ENCODE results near the gene WDR93. TPM values are rescaled to one million over a fixed set of nuclear protein-coding genes. Genes with fewer than 3 reads are reported as not detected.

WDR93 gene
- polyA plus RNA-seq (2012; ENCODE audit: low read depth, missing spikeins) = 0.04 TPM

GRCh38 chr15:89690276-89691218 is at the start of gene WDR93, which contains the start of gene PEX11A:
Gene WDR93 (plus strand): TSS chr15:89690811. CDS start chr15:89701747, 10,936 bp downstream.
Gene PEX11A (minus strand): TSS chr15:89690754. CDS start chr15:89690632, 122 bp downstream.
- FAIRE-seq (peak; percentile 94), DNase-seq (ENCODE audit: insufficient read length, low spot score) (peak; percentile 76)
- TF ChIP-seq POU2F2 (IDR thresholded peaks at IDR 0.05; ENCODE audit: low read depth, low read length) (no peak), POLR2AphosphoS5 (IDR thresholded peaks at IDR 0.05; ENCODE audit: low read depth, low read length) (no peak), PAX5 (IDR thresholded peaks at IDR 0.05; ENCODE audit: insufficient read depth, low read length, severe bottlenecking) (no peak), POLR2A (IDR thresholded peaks at IDR 0.05; ENCODE audit: low read depth, low read length) (no peak), SPI1 (IDR thresholded peaks at IDR 0.05; ENCODE audit: low read depth, low read length) (no peak), TAF1 (IDR thresholded peaks at IDR 0.05; ENCODE audit: low read depth, low read length) (no peak)

GRCh38 chr15:89641053-89641452 is 49.6 kb upstream of the WDR93 start:
- TF ChIP-seq POLR2AphosphoS5 (IDR thresholded peaks at IDR 0.05; ENCODE audit: low read depth, low read length) = no peak
- TF ChIP-seq POU2F2 (IDR thresholded peaks at IDR 0.05; ENCODE audit: low read depth, low read length) = no peak
- TF ChIP-seq TAF1 (IDR thresholded peaks at IDR 0.05; ENCODE audit: low read depth, low read length) = no peak
- no peak for TF ChIP-seq SPI1 (IDR thresholded peaks at IDR 0.05; ENCODE audit: low read depth, low read length)
- TF ChIP-seq POLR2A (IDR thresholded peaks at IDR 0.05; ENCODE audit: low read depth, low read length) = no peak
- TF ChIP-seq PAX5 (IDR thresholded peaks at IDR 0.05; ENCODE audit: insufficient read depth, low read length, severe bottlenecking) = no peak
- no peak for FAIRE-seq
- DNase-seq (ENCODE audit: insufficient read length, low spot score) = no peak

GRCh38 chr15:89642106-89642505 is 48.5 kb upstream of the WDR93 start:
- TF ChIP-seq POLR2AphosphoS5 (IDR thresholded peaks at IDR 0.05; ENCODE audit: low read depth, low read length) (no peak), PAX5 (IDR thresholded peaks at IDR 0.05; ENCODE audit: insufficient read depth, low read length, severe bottlenecking) (no peak), TAF1 (IDR thresholded peaks at IDR 0.05; ENCODE audit: low read depth, low read length) (no peak), POU2F2 (IDR thresholded peaks at IDR 0.05; ENCODE audit: low read depth, low read length) (no peak)
- DNase-seq (ENCODE audit: insufficient read length, low spot score) (no peak), FAIRE-seq (no peak)

- FAIRE-seq (no peak), DNase-seq (ENCODE audit: insufficient read length, low spot score) (no peak)
- TF ChIP-seq POLR2AphosphoS5 (IDR thresholded peaks at IDR 0.05; ENCODE audit: low read depth, low read length) = no peak
- no peak for TF ChIP-seq SPI1 (IDR thresholded peaks at IDR 0.05; ENCODE audit: low read depth, low read length)
- TF ChIP-seq POLR2A (IDR thresholded peaks at IDR 0.05; ENCODE audit: low read depth, low read length) = no peak
- no peak for TF ChIP-seq POU2F2 (IDR thresholded peaks at IDR 0.05; ENCODE audit: low read depth, low read length)
- no peak for TF ChIP-seq PAX5 (IDR thresholded peaks at IDR 0.05; ENCODE audit: insufficient read depth, low read length, severe bottlenecking)
- no peak for TF ChIP-seq TAF1 (IDR thresholded peaks at IDR 0.05; ENCODE audit: low read depth, low read length)
Observed at GRCh38 chr15:89645680-89646079, 44.9 kb upstream of the WDR93 start.

- DNase-seq (ENCODE audit: insufficient read length, low spot score) (no peak), FAIRE-seq (no peak)
- TF ChIP-seq POLR2AphosphoS5 (IDR thresholded peaks at IDR 0.05; ENCODE audit: low read depth, low read length) = no peak
- no peak for TF ChIP-seq POU2F2 (IDR thresholded peaks at IDR 0.05; ENCODE audit: low read depth, low read length)
- no peak for TF ChIP-seq SPI1 (IDR thresholded peaks at IDR 0.05; ENCODE audit: low read depth, low read length)
- TF ChIP-seq PAX5 (IDR thresholded peaks at IDR 0.05; ENCODE audit: insufficient read depth, low read length, severe bottlenecking) = no peak
- no peak for TF ChIP-seq POLR2A (IDR thresholded peaks at IDR 0.05; ENCODE audit: low read depth, low read length)
- no peak for TF ChIP-seq TAF1 (IDR thresholded peaks at IDR 0.05; ENCODE audit: low read depth, low read length)
Observed at GRCh38 chr15:89646416-89647141, 44.0 kb upstream of the WDR93 start.

GRCh38 chr15:89647191-89647851 is 43.3 kb upstream of the WDR93 start:
- DNase-seq (ENCODE audit: insufficient read length, low spot score) (peak; percentile 89), FAIRE-seq (peak; percentile 89)
- TF ChIP-seq POLR2AphosphoS5 (IDR thresholded peaks at IDR 0.05; ENCODE audit: low read depth, low read length) (no peak), SPI1 (IDR thresholded peaks at IDR 0.05; ENCODE audit: low read depth, low read length) (no peak), POU2F2 (IDR thresholded peaks at IDR 0.05; ENCODE audit: low read depth, low read length) (no peak), PAX5 (IDR thresholded peaks at IDR 0.05; ENCODE audit: insufficient read depth, low read length, severe bottlenecking) (no peak), POLR2A (IDR thresholded peaks at IDR 0.05; ENCODE audit: low read depth, low read length) (no peak), TAF1 (IDR thresholded peaks at IDR 0.05; ENCODE audit: low read depth, low read length) (no peak)

- FAIRE-seq (no peak), DNase-seq (ENCODE audit: insufficient read length, low spot score) (no peak)
- TF ChIP-seq SPI1 (IDR thresholded peaks at IDR 0.05; ENCODE audit: low read depth, low read length) (no peak), POLR2AphosphoS5 (IDR thresholded peaks at IDR 0.05; ENCODE audit: low read depth, low read length) (no peak), PAX5 (IDR thresholded peaks at IDR 0.05; ENCODE audit: insufficient read depth, low read length, severe bottlenecking) (no peak), POU2F2 (IDR thresholded peaks at IDR 0.05; ENCODE audit: low read depth, low read length) (no peak), TAF1 (IDR thresholded peaks at IDR 0.05; ENCODE audit: low read depth, low read length) (no peak), POLR2A (IDR thresholded peaks at IDR 0.05; ENCODE audit: low read depth, low read length) (no peak)
Observed at GRCh38 chr15:89648106-89649012, 42.3 kb upstream of the WDR93 start.
